HUES48 (cell line): Measurements from ENCODE around the gene DOCK8.
"Not testable (repeated sequence)": the region's sequence is repeated elsewhere in the genome, so short reads cannot be mapped to it uniquely, and the experiment has no call there.

Experiments
- H3K27ac ChIP-seq: one replicate; pipeline ENCODE4 v1.7.0; 2013; ENCODE audit warnings: low read depth, low read length, inconsistent platforms
- H3K27me3 ChIP-seq: 2 replicates; pipeline ENCODE4 v1.6.1; 2013; ENCODE audit warnings: mild to moderate bottlenecking, low read length; ENCODE audit not compliant: control insufficient read depth, insufficient read depth
- H3K36me3 ChIP-seq: 2 replicates; pipeline ENCODE4 v1.6.1; 2013; ENCODE audit warnings: low read length; ENCODE audit not compliant: control insufficient read depth, insufficient read depth
- H3K4me1 ChIP-seq: 2 replicates; pipeline ENCODE4 v1.6.1; 2013; ENCODE audit warnings: mild to moderate bottlenecking, low read length; ENCODE audit not compliant: control insufficient read depth, insufficient read depth
- H3K4me3 ChIP-seq: 2 replicates; pipeline ENCODE4 v1.5.1; 2013; ENCODE audit warnings: mild to moderate bottlenecking, low read depth, low read length
- H3K9ac ChIP-seq: 2 replicates; pipeline ENCODE4 v1.6.1; 2013; ENCODE audit warnings: mild to moderate bottlenecking, low read depth, low read length, moderate library complexity
- H3K9me3 ChIP-seq: 2 replicates; pipeline ENCODE4 v1.6.1; 2013; ENCODE audit warnings: low read length; ENCODE audit not compliant: control insufficient read depth, insufficient read depth

DOCK8 gene

GRCh38 chr9:214648-215493 lies at the start of gene DOCK8:
Gene DOCK8, plus strand, starts transcription at chr9:214865. Its CDS starts 112 bp downstream, at chr9:214977.
- Histone ChIP-seq H3K4me1 (0 out of 2 replicates have a peak, but pooled peaks cover 11% of the 10 kb centered on the region), H3K9me3 (no peaks in the 10 kb centered on the region), H3K9ac (peak within 1 kb of the TSS; percentile 67), H3K27ac (peak within 1 kb of the TSS; percentile 71), H3K4me3 (peak within 1 kb of the TSS; percentile 70), H3K27me3 (peaks cover 47% of the 10 kb centered on the region), H3K36me3 (no peaks in the 10 kb centered on the region)

DNA sequence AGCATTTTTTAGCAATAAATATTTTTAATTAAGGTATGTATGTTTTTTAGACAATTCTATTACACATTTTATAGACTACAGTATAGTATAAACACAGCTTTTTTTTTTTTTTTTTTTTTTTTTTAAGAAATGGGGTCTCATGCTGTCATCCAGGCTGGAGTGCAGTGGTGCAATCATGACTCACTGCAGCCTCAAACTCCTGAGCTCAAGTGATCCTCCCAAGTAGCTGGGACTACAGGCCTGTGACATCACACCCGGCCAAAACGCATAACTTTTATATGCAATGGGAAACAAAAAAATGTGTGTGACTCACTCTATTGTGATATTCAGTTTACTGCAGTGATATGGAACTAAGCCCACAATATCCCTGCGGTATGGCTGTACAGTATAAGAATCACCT lies 44.9 kb upstream of the DOCK8 start:
- not testable (repeated sequence) for H3K27ac ChIP-seq, H3K4me1 ChIP-seq, H3K9ac ChIP-seq, H3K4me3 ChIP-seq, H3K36me3 ChIP-seq, H3K27me3 ChIP-seq, H3K9me3 ChIP-seq

- H3K4me1 ChIP-seq, H3K36me3 ChIP-seq, H3K9ac ChIP-seq, H3K27ac ChIP-seq, H3K27me3 ChIP-seq, H3K9me3 ChIP-seq: not testable (repeated sequence)
- peak overlapping the region; percentile 51 for H3K4me3 ChIP-seq
These were observed 36.4 kb upstream of the DOCK8 start for GRCh38 chr9:178140-178825.

- not testable (repeated sequence) for H3K4me1 ChIP-seq, H3K36me3 ChIP-seq, H3K27me3 ChIP-seq, H3K27ac ChIP-seq, H3K9ac ChIP-seq, H3K9me3 ChIP-seq
- H3K4me3 ChIP-seq: peak within 1 kb of the TSS; percentile 51
These were observed 35.7 kb upstream of the DOCK8 start, which contains the start of gene ZNG1A for GRCh38 chr9:178970-179383. Gene ZNG1A, minus strand, starts transcription at chr9:179056. Its CDS starts 87 bp downstream, at chr9:178969.

GRCh38 chr9:199601-200000 lies 15.1 kb upstream of the DOCK8 start:
- not testable (repeated sequence) for H3K27ac ChIP-seq, H3K27me3 ChIP-seq, H3K36me3 ChIP-seq, H3K9ac ChIP-seq, H3K9me3 ChIP-seq, H3K4me3 ChIP-seq, H3K4me1 ChIP-seq

GRCh38 chr9:206481-206880 lies 8.2 kb upstream of the DOCK8 start:
- Histone ChIP-seq H3K4me3 (no peak overlapping the region), H3K9ac (no peak overlapping the region), H3K36me3 (no peaks in the 10 kb centered on the region), H3K27me3 (no peaks in the 10 kb centered on the region), H3K4me1 (no peaks in the 10 kb centered on the region), H3K9me3 (no peaks in the 10 kb centered on the region), H3K27ac (no peak overlapping the region)

- no peak overlapping the region for H3K27ac ChIP-seq
- H3K36me3 ChIP-seq: no peaks in the 10 kb centered on the region
- H3K4me3 ChIP-seq: no peak overlapping the region
- no peaks in the 10 kb centered on the region for H3K4me1 ChIP-seq
- H3K27me3 ChIP-seq: peaks cover 22% of the 10 kb centered on the region
- no peaks in the 10 kb centered on the region for H3K9me3 ChIP-seq
- H3K9ac ChIP-seq: no peak overlapping the region
These were observed 5.4 kb upstream of the DOCK8 start for GRCh38 chr9:209143-209758.

GRCh38 chr9:211036-211435 lies 3.6 kb upstream of the DOCK8 start:
- Histone ChIP-seq H3K9me3 (no peaks in the 10 kb centered on the region), H3K36me3 (no peaks in the 10 kb centered on the region), H3K27me3 (peaks cover 34% of the 10 kb centered on the region), H3K4me1 (0 out of 2 replicates have a peak, but pooled peaks cover 5% of the 10 kb centered on the region), H3K27ac (no peak overlapping the region), H3K9ac (no peak overlapping the region), H3K4me3 (no peak overlapping the region)

DNA sequence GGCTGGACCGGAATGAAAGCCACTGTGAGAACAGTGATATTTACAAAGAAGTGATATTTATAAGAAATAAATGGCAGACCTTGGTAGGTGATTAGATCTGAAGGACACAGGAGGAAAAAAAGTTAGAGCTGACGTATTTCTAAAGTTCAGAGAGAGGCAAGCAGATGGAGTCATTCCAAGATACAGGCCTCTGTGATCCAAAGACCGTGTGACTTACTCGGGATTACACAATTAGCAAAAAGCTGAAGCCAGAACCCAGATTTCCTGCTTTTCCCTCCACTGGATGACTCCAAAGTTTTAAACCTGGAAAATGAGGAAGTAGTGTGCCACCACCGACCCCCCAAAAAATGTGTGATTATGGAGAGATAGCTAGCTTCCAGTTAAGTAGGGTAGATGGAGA lies 3.1 kb upstream of the DOCK8 start:
- Histone ChIP-seq H3K27ac (no peak overlapping the region), H3K36me3 (no peaks in the 10 kb centered on the region), H3K4me1 (0 out of 2 replicates have a peak, but pooled peaks cover 5% of the 10 kb centered on the region), H3K9ac (no peak overlapping the region), H3K4me3 (no peak overlapping the region), H3K9me3 (no peaks in the 10 kb centered on the region), H3K27me3 (peaks cover 39% of the 10 kb centered on the region)

GRCh38 chr9:212297-212696 lies 2.4 kb upstream of the DOCK8 start:
- Histone ChIP-seq H3K36me3 (no peaks in the 10 kb centered on the region), H3K4me1 (0 out of 2 replicates have a peak, but pooled peaks cover 9% of the 10 kb centered on the region), H3K9me3 (no peaks in the 10 kb centered on the region), H3K27me3 (peaks cover 47% of the 10 kb centered on the region), H3K9ac (no peak overlapping the region), H3K27ac (no peak overlapping the region), H3K4me3 (no peak overlapping the region)

GRCh38 chr9:213901-214300 lies 764 bp upstream of the DOCK8 start:
- Histone ChIP-seq H3K27me3 (peaks cover 47% of the 10 kb centered on the region), H3K4me3 (peak overlapping the region; percentile 70; the same call in 1 of the 2 replicates), H3K4me1 (0 out of 2 replicates have a peak, but pooled peaks cover 11% of the 10 kb centered on the region)
- H3K9ac ChIP-seq, H3K9me3 ChIP-seq, H3K36me3 ChIP-seq, H3K27ac ChIP-seq: not testable (repeated sequence)
